ENCODE measurements around the gene ITGAE.

ITGAE gene

GRCh38 chr17:3818786-3819185, 17.8 kb upstream of the ITGAE start:
- no peak for DNase-seq (ENCODE audit: low read depth, low spot score)

- no peak for DNase-seq (ENCODE audit: low read depth, low spot score)
Measured at GRCh38 chr17:3817851-3818605, 17.0 kb upstream of the ITGAE start.

GRCh38 chr17:3815925-3816324, 14.9 kb upstream of the ITGAE start:
- no peak for DNase-seq (ENCODE audit: low read depth, low spot score)

- no peak for DNase-seq (ENCODE audit: low read depth, low spot score)
Measured at GRCh38 chr17:3815122-3815521, 14.1 kb upstream of the ITGAE start.

- DNase-seq (ENCODE audit: low read depth, low spot score), result no peak
Measured at GRCh38 chr17:3814361-3814760, 13.4 kb upstream of the ITGAE start.

GRCh38 chr17:3813171-3813570, 12.2 kb upstream of the ITGAE start:
- no peak for DNase-seq (ENCODE audit: low read depth, low spot score)

- DNase-seq (ENCODE audit: low read depth, low spot score), result no peak
Measured at GRCh38 chr17:3812771-3813170, 11.8 kb upstream of the ITGAE start.

GRCh38 chr17:3812284-3812683, 11.3 kb upstream of the ITGAE start:
- no peak for DNase-seq (ENCODE audit: low read depth, low spot score)

GRCh38 chr17:3810019-3810418, 9.0 kb upstream of the ITGAE start:
- no peak for DNase-seq (ENCODE audit: low read depth, low spot score)

GRCh38 chr17:3809135-3809534, 8.1 kb upstream of the ITGAE start:
- no peak for DNase-seq (ENCODE audit: low read depth, low spot score)

GRCh38 chr17:3808701-3809100, 7.7 kb upstream of the ITGAE start:
- no peak for DNase-seq (ENCODE audit: low read depth, low spot score)

- DNase-seq (ENCODE audit: low read depth, low spot score), result no peak
Measured at GRCh38 chr17:3805581-3805980, 4.6 kb upstream of the ITGAE start.

- no peak for DNase-seq (ENCODE audit: low read depth, low spot score)
Measured at GRCh38 chr17:3804503-3804931, 3.5 kb upstream of the ITGAE start.

GRCh38 chr17:3803308-3803640, 2.3 kb upstream of the ITGAE start:
- no peak for DNase-seq (ENCODE audit: low read depth, low spot score)

- DNase-seq (ENCODE audit: low read depth, low spot score), result no peak
Measured at GRCh38 chr17:3802461-3803307, 1.7 kb upstream of the ITGAE start.

GRCh38 chr17:3801792-3802191, 804 bp upstream of the ITGAE start:
- DNase-seq (ENCODE audit: low read depth, low spot score), result no peak

- DNase-seq (ENCODE audit: low read depth, low spot score), result no peak
Measured at GRCh38 chr17:3801347-3801746, 359 bp upstream of the ITGAE start.

- no peak for DNase-seq (ENCODE audit: low read depth, low spot score)
Measured at GRCh38 chr17:3799181-3799945, 1.6 kb downstream of the ITGAE start.

GRCh38 chr17:3798273-3799180, 2.5 kb downstream of the ITGAE start:
- no peak for DNase-seq (ENCODE audit: low read depth, low spot score)

GRCh38 chr17:3796822-3797170, 4.2 kb downstream of the ITGAE start:
- DNase-seq (ENCODE audit: low read depth, low spot score), result no peak

- DNase-seq (ENCODE audit: low read depth, low spot score), result peak; percentile 63
Measured at GRCh38 chr17:3796110-3796821, 4.7 kb downstream of the ITGAE start.
